Stimulated activated CD8-positive, alpha-beta memory T cell treated with anti-CD3 and anti-CD28 coated beads, Interleukin-15, amount 100 ng/mL, for 24 hours (primary cell): ENCODE results near the gene ALG11.
"Not testable (repeated sequence)": the region's sequence is repeated elsewhere in the genome, so short reads cannot be mapped to it uniquely, and the experiment has no call there.

Experiments
- DNase-seq: peaks from one replicate; pipeline ENCODE4 v3.0.0-alpha.2; 2020; ENCODE audit warnings: low read depth

Gene ALG11

GRCh38 chr13:52029569-52029968 lies 17.4 kb downstream of the ALG11 start:
- DNase-seq = no peak

DNA sequence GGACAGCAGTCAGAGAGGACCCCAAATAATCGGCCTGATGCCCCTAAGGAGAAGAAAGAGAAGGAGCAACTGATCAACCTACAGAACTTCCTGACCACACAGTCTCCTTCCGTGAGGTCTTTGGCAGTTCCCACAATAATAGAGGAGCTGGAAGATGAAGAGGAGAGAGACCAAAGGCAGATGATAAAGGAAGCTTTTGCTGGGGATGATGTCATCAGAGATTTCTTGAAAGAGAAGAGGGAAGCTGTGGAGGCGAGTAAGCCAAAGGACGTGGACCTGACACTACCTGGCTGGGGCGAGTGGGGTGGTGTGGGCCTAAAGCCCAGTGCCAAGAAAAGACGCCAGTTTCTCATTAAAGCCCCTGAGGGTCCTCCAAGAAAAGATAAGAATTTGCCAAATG lies 18.2 kb downstream of the ALG11 start:
- DNase-seq = not testable (repeated sequence)

GRCh38 chr13:52033039-52033438 lies 20.8 kb downstream of the ALG11 start:
- no peak for DNase-seq

GRCh38 chr13:52034616-52035226 lies 22.5 kb downstream of the ALG11 start:
- no peak for DNase-seq

DNA sequence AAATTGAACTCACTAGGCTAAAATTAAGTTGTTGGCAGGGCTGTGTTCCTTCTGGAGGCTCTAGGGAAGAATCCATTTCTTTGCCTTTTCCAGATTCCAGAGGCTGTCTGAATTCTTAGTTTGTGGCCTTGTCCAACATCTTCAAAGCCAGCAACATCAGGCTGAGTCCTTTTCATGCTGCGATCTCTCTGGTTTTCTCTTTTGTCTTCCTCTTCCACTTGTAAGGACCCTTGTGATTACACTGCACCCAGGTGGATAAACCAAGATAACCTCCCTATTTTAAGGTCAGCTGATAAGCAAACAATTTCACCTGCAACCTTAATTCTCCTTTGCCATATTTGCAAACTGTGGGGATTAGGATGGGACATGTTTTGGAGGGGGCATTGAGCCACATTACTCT lies 23.8 kb downstream of the ALG11 start:
- no peak for DNase-seq

- DNase-seq = no peak
These were observed 31.5 kb downstream of the ALG11 start for GRCh38 chr13:52043675-52044074.

- DNase-seq = no peak
These were observed 35.3 kb downstream of the ALG11 start for GRCh38 chr13:52047463-52047862.

DNA sequence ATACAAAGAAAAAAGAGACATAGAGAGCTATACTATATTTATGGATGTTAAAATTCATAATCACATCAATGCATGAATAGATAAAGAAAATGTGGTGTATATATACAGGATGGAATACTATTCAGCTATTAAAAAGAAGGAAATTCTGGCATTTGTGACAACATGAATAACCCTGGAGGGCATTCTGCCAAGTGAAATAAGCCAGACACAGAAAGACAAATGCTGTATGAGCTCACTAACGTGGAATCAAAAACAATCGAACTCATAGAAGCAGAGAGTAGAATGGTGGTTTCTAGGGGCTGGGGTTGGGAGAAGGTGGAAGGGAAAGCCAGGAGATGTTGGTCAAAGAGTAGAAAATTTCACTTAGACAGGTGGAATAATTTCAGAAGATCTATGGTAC lies 36.3 kb downstream of the ALG11 start:
- no peak for DNase-seq

- DNase-seq = no peak
These were observed 39.2 kb downstream of the ALG11 start for GRCh38 chr13:52051400-52051799.

DNA sequence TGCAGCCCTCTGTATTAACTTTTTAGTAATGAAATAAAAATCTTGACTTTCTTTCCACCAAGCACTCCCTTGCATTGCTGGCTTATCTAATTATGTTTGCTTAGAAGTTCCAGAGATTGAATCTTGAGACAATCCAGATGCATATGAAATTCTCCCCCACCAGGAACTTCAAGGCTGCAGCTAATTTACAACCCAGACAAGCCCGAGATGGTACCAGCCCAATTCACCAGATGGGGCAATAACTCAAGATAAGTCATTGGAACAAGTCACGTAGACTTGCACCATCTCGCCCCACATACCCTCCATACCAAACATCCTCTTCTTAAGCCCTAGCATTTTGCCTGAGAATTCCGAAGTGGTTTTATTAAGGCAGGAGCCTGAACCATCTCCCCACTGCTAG lies 41.3 kb downstream of the ALG11 start:
- no peak for DNase-seq

GRCh38 chr13:52061064-52061463 lies 48.9 kb downstream of the ALG11 start:
- DNase-seq = not testable (repeated sequence)

GRCh38 chr13:52061587-52061986 lies 49.4 kb downstream of the ALG11 start:
- DNase-seq = no peak

DNA sequence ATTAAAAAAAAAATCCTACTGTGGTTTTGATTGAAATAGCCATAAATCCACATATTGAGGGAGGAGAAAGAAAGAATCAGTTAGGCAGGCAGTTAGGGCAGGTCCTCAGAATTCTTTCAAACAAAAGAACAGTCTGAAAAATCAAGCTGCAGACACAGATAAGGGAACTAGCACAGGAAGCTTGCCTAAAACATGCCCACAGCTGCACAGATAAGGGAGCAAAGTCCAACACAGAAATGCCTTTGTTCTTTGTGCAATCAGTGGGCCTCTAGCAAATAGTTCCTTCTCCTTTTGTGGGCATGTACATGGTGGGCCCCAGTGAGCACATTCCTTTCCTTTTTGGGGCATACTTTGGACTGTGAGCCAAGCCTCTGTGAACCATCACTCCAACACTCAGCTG lies 55.0 kb downstream of the ALG11 start:
- DNase-seq = no peak

- DNase-seq = no peak
These were observed 58.8 kb downstream of the ALG11 start for GRCh38 chr13:52070929-52071523.
